Measurements from ENCODE around the gene DIS3L2. TPM values are rescaled to one million over a fixed set of nuclear protein-coding genes. Genes with fewer than 3 reads are reported as not detected.

The DIS3L2 gene
- total RNA-seq, 1 donor from 2014 or later, result 25.2 TPM

GRCh38 chr2:232000439-232000838 is 38.9 kb downstream of the DIS3L2 start:
- no peak overlapping the region for H3K4me3 ChIP-seq (ENCODE audit: low read depth, low read length)
- no peaks in the 10 kb centered on the region for H3K36me3 ChIP-seq (ENCODE audit: control insufficient read depth, insufficient read depth, low read length)
- DNase-seq (ENCODE audit: low read depth), result no peak
- H3K27me3 ChIP-seq (ENCODE audit: control insufficient read depth, insufficient read depth, low read length), result no peaks in the 10 kb centered on the region
- no peak for TF ChIP-seq CTCF (IDR thresholded peaks at IDR 0.05; ENCODE audit: insufficient read depth, low read length, poor library complexity, severe bottlenecking)

- no peaks in the 10 kb centered on the region for H3K36me3 ChIP-seq (ENCODE audit: control insufficient read depth, insufficient read depth, low read length)
- no peak for TF ChIP-seq CTCF (IDR thresholded peaks at IDR 0.05; ENCODE audit: insufficient read depth, low read length, poor library complexity, severe bottlenecking)
- H3K4me3 ChIP-seq (ENCODE audit: low read depth, low read length), result no peak overlapping the region
- no peaks in the 10 kb centered on the region for H3K27me3 ChIP-seq (ENCODE audit: control insufficient read depth, insufficient read depth, low read length)
- DNase-seq (ENCODE audit: low read depth), result no peak
These were observed 39.6 kb downstream of the DIS3L2 start for GRCh38 chr2:232001073-232001472.

- Histone ChIP-seq H3K27me3 (ENCODE audit: control insufficient read depth, insufficient read depth, low read length) (no peaks in the 10 kb centered on the region), H3K36me3 (ENCODE audit: control insufficient read depth, insufficient read depth, low read length) (no peaks in the 10 kb centered on the region), H3K4me3 (ENCODE audit: low read depth, low read length) (no peak overlapping the region)
- no peak for DNase-seq (ENCODE audit: low read depth)
- no peak for TF ChIP-seq CTCF (IDR thresholded peaks at IDR 0.05; ENCODE audit: insufficient read depth, low read length, poor library complexity, severe bottlenecking)
These were observed 44.7 kb downstream of the DIS3L2 start for GRCh38 chr2:232006253-232006652.

GRCh38 chr2:232008907-232009638 is 47.6 kb downstream of the DIS3L2 start:
- no peak for TF ChIP-seq CTCF (IDR thresholded peaks at IDR 0.05; ENCODE audit: insufficient read depth, low read length, poor library complexity, severe bottlenecking)
- H3K27me3 ChIP-seq (ENCODE audit: control insufficient read depth, insufficient read depth, low read length), result no peaks in the 10 kb centered on the region
- no peak overlapping the region for H3K4me3 ChIP-seq (ENCODE audit: low read depth, low read length)
- no peaks in the 10 kb centered on the region for H3K36me3 ChIP-seq (ENCODE audit: control insufficient read depth, insufficient read depth, low read length)
- DNase-seq (ENCODE audit: low read depth), result no peak

- TF ChIP-seq CTCF (IDR thresholded peaks at IDR 0.05; ENCODE audit: insufficient read depth, low read length, poor library complexity, severe bottlenecking), result no peak
- no peak for DNase-seq (ENCODE audit: low read depth)
- H3K36me3 ChIP-seq (ENCODE audit: control insufficient read depth, insufficient read depth, low read length), result no peaks in the 10 kb centered on the region
- no peaks in the 10 kb centered on the region for H3K27me3 ChIP-seq (ENCODE audit: control insufficient read depth, insufficient read depth, low read length)
- H3K4me3 ChIP-seq (ENCODE audit: low read depth, low read length), result no peak overlapping the region
These were observed 48.2 kb downstream of the DIS3L2 start for GRCh38 chr2:232009639-232010274.

Data from kidney epithelial cell (primary cell).